Adrenal gland (tissue), 5 donors: Measurements from ENCODE around the gene KIF5A.
"Not testable (repeated sequence)": the region's sequence is repeated elsewhere in the genome, so short reads cannot be mapped to it uniquely, and the experiment has no call there.

Experiments used
- CTCF ChIP-seq, 6 experiments: fragments of 450-650 bp in 4 of 6; fragments of 200-600 bp in 2 of 6; sonication (generic) in 1 of 6; IDR thresholded peaks; 1 replicate in 5 of 6; 2 replicates in 1 of 6; pipeline versions ENCODE4 v1.5.1 to v1.8.0; 2016 to 2021; ENCODE audit warnings: antibody characterized with exemption in 6 of 6, mild to moderate bottlenecking in 2 of 6, moderate library complexity in 1 of 6
- POLR2A ChIP-seq, 2 donors: fragments of 450-650 bp; IDR thresholded peaks; one replicate each; pipeline ENCODE4 v1.6.1; 2017; ENCODE audit warnings: antibody characterized with exemption in 2 of 2, mild to moderate bottlenecking in 2 of 2, moderate library complexity in 1 of 2
- donor health status: DM: no; HTN: no; CAD: no.

- not testable (repeated sequence) for TF ChIP-seq CTCF, POLR2A (IDR thresholded peaks at IDR 0.05)
Measured at GRCh38 chr12:57618431-57618830, 68.6 kb downstream of the KIF5A start.
